HepG2 (cell line): ENCODE results near the gene IQSEC1. TPM values are rescaled to one million over a fixed set of nuclear protein-coding genes. Genes with fewer than 3 reads are reported as not detected.

ENCODE experiments used
- CC2D1A ChIP-seq: sonication (generic); formaldehyde crosslinking; IDR thresholded peaks from 2 replicates; pipeline ENCODE4 v1.8.1; 2023; ENCODE audit warnings: mild to moderate bottlenecking, missing genetic modification reagents
- E2F5 ChIP-seq: sonication (generic); formaldehyde crosslinking; conservative IDR thresholded peaks from 2 replicates; pipeline ENCODE4 v1.4.0; 2020; ENCODE audit warnings: missing genetic modification reagents
- HCFC1 ChIP-seq: fragments of 150-350 bp; IDR thresholded peaks from 2 replicates; pipeline ENCODE4 v1.6.1; 2014; ENCODE audit warnings: low read depth, low read length
- ISX ChIP-seq: sonication (generic); formaldehyde crosslinking; conservative IDR thresholded peaks from 2 replicates; pipeline ENCODE4 v1.5.0; 2020; ENCODE audit warnings: missing genetic modification reagents
- SIN3A ChIP-seq: IDR thresholded peaks from 2 replicates; pipeline ENCODE4 v1.6.1; 2011; ENCODE audit warnings: low read depth, mild to moderate bottlenecking, control low read depth, low read length, borderline replicate concordance
- SMYD3 ChIP-seq: sonication (generic); formaldehyde crosslinking; IDR thresholded peaks from 2 replicates; pipeline ENCODE4 v1.8.1; 2023; ENCODE audit warnings: mild to moderate bottlenecking, missing genetic modification reagents
- ZBTB20 ChIP-seq: sonication (generic); formaldehyde crosslinking; IDR thresholded peaks from 2 replicates; pipeline ENCODE4 v1.8.1; 2023; ENCODE audit warnings: missing genetic modification reagents, low read depth, mild to moderate bottlenecking, borderline replicate concordance
- ZHX2 ChIP-seq, 2 experiments: sonication (generic) in 1 of 2; formaldehyde crosslinking in 1 of 2; IDR thresholded peaks; 2 replicates each; pipeline versions ENCODE4 v1.6.1 to v1.9.0; 2014 to 2022; ENCODE audit warnings: antibody characterized with exemption in 1 of 2, borderline replicate concordance in 1 of 2, inconsistent platforms in 1 of 2, low read depth in 1 of 2, missing genetic modification reagents in 1 of 2
- ZNF44 ChIP-seq: sonication (generic); formaldehyde crosslinking; IDR thresholded peaks from 2 replicates; pipeline ENCODE4 v1.5.1; 2020; ENCODE audit warnings: mild to moderate bottlenecking, missing genetic modification reagents
- ZNF446 ChIP-seq: sonication (generic); formaldehyde crosslinking; IDR thresholded peaks from 2 replicates; pipeline ENCODE4 v1.5.0; 2020; ENCODE audit warnings: mild to moderate bottlenecking, missing genetic modification reagents
- ZNF709 ChIP-seq: sonication (generic); formaldehyde crosslinking; IDR thresholded peaks from 2 replicates; pipeline ENCODE4 v1.5.0; 2020; ENCODE audit warnings: mild to moderate bottlenecking, missing genetic modification reagents
- ZNF773 ChIP-seq: sonication (generic); formaldehyde crosslinking; IDR thresholded peaks from 2 replicates; pipeline ENCODE4 v1.4.0; 2020; ENCODE audit warnings: missing genetic modification reagents, borderline replicate concordance
- ZNF800 ChIP-seq: sonication (generic); formaldehyde crosslinking; IDR thresholded peaks from 2 replicates; pipeline ENCODE4 v1.4.0; 2020; ENCODE audit warnings: missing genetic modification reagents
- ZSCAN22 ChIP-seq: sonication (generic); formaldehyde crosslinking; IDR thresholded peaks from 2 replicates; pipeline ENCODE4 v1.4.0; 2020; ENCODE audit warnings: mild to moderate bottlenecking, missing genetic modification reagents
- polyA plus RNA-seq, 8 experiments: library from polyadenylated mRNA; depleted of rRNA in 3 of 8; stranded (reverse) in 7 of 8; unstranded in 1 of 8; fragments of >200 nt; fragmentation: Illumina TruSeq in 4 of 8; extraction: Trizol in 4 of 8; gene quantifications; 2 replicates each; pipeline versions ENCODE4 v1.2.1 to v1.2.3, GENCODE V29; 2011 to 2016; ENCODE audit warnings: low read depth in 4 of 8, missing spikeins in 1 of 8, mixed read lengths in 1 of 8; ENCODE audit not compliant: insufficient read depth in 1 of 8
- total RNA-seq, 5 experiments: library from RNA; depleted of rRNA; stranded (reverse); fragments of >200 nt; fragmentation: Illumina TruSeq; extraction: Trizol; gene quantifications; 2 replicates each; pipeline ENCODE4 v1.2.3, GENCODE V29; 2016; ENCODE audit warnings: low read depth in 1 of 5
- TF ChIP-seq, protein P1 (sequence below): sonication (generic); formaldehyde crosslinking; IDR thresholded peaks from 2 replicates; pipeline ENCODE4 v1.5.1; 2020; ENCODE audit warnings: missing genetic modification reagents, mild to moderate bottlenecking, borderline replicate concordance

The IQSEC1 gene
- total and polyA plus RNA-seq, 2 of the 13 experiments (the other 11 are each of a cell fraction or from before 2014, with no cell fraction given): 17.4 to 20.2 TPM

DNA sequence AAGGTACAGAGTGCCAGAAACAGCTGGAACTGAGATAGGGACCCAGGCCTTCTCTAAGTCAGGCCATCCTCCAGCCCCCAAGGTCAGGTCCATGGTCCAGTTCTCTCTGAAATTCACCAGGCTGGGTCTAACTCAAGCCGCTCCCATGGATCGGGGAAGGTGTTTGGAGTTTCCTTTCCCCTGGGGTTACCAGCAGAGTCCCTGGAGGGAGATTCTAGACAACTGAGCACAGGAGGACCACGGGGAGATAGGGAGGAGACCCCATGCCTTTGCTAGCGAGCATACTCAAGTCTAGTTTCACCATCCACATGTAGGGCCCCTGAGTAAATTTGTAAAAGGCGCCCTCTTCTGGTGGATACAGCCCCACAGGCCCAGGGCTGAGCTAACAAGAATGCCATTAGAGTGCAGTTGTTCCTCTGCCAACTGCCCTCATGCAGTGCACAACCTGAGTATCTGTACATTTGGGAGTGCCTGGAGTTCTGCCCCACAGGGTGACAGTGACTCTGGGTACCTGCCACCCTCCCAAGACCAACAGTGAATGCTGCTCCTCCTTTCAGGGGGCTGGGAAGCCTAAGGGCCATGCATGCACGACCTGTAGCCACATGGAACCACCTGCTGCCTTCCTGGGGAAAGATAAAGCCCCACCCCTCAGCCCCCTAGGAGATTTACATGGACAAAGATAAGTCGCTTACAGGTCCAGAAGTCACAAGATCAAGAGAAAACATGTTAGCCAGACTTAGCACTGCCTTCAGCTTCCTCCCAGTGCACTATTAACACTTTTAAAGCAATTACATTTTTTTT, 89.0 kb downstream of the IQSEC1 start (continued):
- TF ChIP-seq ZHX2 (IDR thresholded peaks at IDR 0.05; ENCODE audit: low read depth) (no peak), ZHX2 (CRISPR knock-in tag; IDR thresholded peaks at IDR 0.05; ENCODE audit: borderline replicate concordance) (no peak), ZNF709 (no peak), ZSCAN22 (CRISPR knock-in tag) (no peak), ZNF773 (CRISPR knock-in tag) (no peak), ZNF446 (CRISPR knock-in tag) (no peak), SMYD3 (CRISPR knock-in tag) (no peak), CC2D1A (CRISPR knock-in tag) (no peak), HCFC1 (no peak), ISX (CRISPR knock-in tag) (no peak), E2F5 (CRISPR knock-in tag) (no peak), ZNF44 (CRISPR knock-in tag) (no peak), ZNF800 (CRISPR knock-in tag) (no peak), ZBTB20 (CRISPR knock-in tag) (no peak), SIN3A (peak; percentile 45; the same call in 1 of the 2 replicates)
- TF ChIP-seq, protein P1, sequence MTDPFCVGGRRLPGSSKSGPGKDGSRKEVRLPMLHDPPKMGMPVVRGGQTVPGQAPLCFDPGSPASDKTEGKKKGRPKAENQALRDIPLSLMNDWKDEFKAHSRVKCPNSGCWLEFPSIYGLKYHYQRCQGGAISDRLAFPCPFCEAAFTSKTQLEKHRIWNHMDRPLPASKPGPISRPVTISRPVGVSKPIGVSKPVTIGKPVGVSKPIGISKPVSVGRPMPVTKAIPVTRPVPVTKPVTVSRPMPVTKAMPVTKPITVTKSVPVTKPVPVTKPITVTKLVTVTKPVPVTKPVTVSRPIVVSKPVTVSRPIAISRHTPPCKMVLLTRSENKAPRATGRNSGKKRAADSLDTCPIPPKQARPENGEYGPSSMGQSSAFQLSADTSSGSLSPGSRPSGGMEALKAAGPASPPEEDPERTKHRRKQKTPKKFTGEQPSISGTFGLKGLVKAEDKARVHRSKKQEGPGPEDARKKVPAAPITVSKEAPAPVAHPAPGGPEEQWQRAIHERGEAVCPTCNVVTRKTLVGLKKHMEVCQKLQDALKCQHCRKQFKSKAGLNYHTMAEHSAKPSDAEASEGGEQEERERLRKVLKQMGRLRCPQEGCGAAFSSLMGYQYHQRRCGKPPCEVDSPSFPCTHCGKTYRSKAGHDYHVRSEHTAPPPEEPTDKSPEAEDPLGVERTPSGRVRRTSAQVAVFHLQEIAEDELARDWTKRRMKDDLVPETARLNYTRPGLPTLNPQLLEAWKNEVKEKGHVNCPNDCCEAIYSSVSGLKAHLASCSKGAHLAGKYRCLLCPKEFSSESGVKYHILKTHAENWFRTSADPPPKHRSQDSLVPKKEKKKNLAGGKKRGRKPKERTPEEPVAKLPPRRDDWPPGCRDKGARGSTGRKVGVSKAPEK (CRISPR knock-in tag): peak; percentile 40; the same call in 1 of the 2 replicates
